Measurements from ENCODE around the gene CDK1.
A peak's percentile ranks its signal among the peaks of the same experiment; 100 is the strongest.
"Not testable (repeated sequence)": the region's sequence is repeated elsewhere in the genome, so short reads cannot be mapped to it uniquely, and the experiment has no call there.

The CDK1 gene

GRCh38 chr10:60818134-60818770 is 40.0 kb downstream of the CDK1 start:
- H3K4me1 Mint-ChIP-seq = peaks cover 8% of the 10 kb centered on the region
- H3K36me3 Mint-ChIP-seq = no peaks in the 10 kb centered on the region
- no peaks in the 10 kb centered on the region for H3K9me3 Mint-ChIP-seq
- ATAC-seq (no peak), DNase-seq (ENCODE audit: low spot score in 2 of 2) (no peak)
- H3K27ac Mint-ChIP-seq = no peak overlapping the region
- H3K4me3 Mint-ChIP-seq = no peak overlapping the region

- Mint-ChIP-seq H3K4me1 (peaks cover 8% of the 10 kb centered on the region), H3K9me3 (no peaks in the 10 kb centered on the region), H3K4me3 (no peak overlapping the region), H3K27ac (no peak overlapping the region), H3K36me3 (no peaks in the 10 kb centered on the region)
- DNase-seq (ENCODE audit: low spot score in 2 of 2) (no peak), ATAC-seq (no peak)
These were observed 41.0 kb downstream of the CDK1 start for GRCh38 chr10:60819271-60819670.

DNA sequence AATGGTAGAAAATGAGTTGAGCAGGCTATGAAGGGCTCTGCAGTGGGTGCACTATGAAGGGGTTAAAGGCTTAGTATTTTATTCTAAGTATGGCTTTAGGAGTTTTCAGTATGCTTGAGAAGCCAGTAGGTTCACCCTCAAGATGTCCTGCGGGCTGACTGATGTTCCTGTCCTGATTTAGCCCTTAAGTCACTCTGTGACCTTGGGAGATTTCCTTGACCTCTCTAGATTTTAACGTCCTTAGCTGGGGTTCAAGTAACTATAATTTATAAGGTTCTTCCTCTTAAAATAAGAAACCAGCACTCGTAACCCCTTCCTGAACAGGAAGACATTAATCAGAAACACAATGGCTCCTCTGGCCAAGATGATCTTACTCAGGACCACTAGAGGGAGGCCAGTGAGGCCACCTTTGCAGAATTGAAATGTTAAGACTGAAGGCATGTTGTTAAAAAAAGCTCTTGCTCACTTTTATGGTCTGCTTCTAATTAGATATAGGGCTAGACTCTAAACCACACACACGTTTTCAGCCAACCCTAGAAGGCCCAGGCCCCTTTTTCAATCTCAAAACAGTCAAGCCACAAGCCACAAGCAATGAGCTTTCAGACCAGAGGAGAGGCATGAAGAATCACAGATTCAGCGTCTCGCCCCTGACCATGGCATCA is 41.9 kb downstream of the CDK1 start:
- no peaks in the 10 kb centered on the region for H3K36me3 Mint-ChIP-seq
- no peaks in the 10 kb centered on the region for H3K9me3 Mint-ChIP-seq
- peak; percentile 61 for ATAC-seq
- H3K27ac Mint-ChIP-seq = no peak overlapping the region
- peaks cover 8% of the 10 kb centered on the region for H3K4me1 Mint-ChIP-seq
- no peak overlapping the region for H3K4me3 Mint-ChIP-seq
- no peak for DNase-seq (ENCODE audit: low spot score in 2 of 2)

DNA sequence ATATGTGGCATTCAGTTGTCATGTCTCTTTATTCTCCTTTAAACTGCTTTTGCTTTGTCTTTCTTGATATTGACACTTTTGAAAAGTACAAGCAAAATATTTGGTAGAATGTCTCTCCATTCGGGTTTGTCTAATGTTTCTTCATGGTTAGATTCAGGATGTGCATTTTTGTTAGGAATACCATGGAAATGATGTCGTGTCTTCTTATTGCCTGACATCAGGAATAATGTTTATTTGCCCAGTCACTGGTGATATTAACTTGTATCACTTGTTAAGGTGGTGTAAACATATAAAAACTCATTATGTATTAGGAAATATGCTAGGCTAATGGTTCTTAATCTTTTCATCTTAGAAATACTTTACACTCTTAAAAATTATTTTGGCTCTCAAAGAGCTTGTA is 43.4 kb downstream of the CDK1 start:
- DNase-seq (ENCODE audit: low spot score in 2 of 2) (no peak), ATAC-seq (no peak)
- H3K27ac Mint-ChIP-seq = no peak overlapping the region
- H3K4me1 Mint-ChIP-seq = peaks cover 8% of the 10 kb centered on the region
- no peaks in the 10 kb centered on the region for H3K36me3 Mint-ChIP-seq
- H3K9me3 Mint-ChIP-seq = no peaks in the 10 kb centered on the region
- no peak overlapping the region for H3K4me3 Mint-ChIP-seq

GRCh38 chr10:60822809-60823208 is 44.5 kb downstream of the CDK1 start:
- no peak for ATAC-seq
- no peaks in the 10 kb centered on the region for H3K9me3 Mint-ChIP-seq
- H3K4me1 Mint-ChIP-seq = peaks cover 10% of the 10 kb centered on the region
- H3K27ac Mint-ChIP-seq = no peak overlapping the region
- DNase-seq (ENCODE audit: low spot score in 2 of 2) = no peak
- H3K36me3 Mint-ChIP-seq = no peaks in the 10 kb centered on the region
- H3K4me3 Mint-ChIP-seq = no peak overlapping the region

DNA sequence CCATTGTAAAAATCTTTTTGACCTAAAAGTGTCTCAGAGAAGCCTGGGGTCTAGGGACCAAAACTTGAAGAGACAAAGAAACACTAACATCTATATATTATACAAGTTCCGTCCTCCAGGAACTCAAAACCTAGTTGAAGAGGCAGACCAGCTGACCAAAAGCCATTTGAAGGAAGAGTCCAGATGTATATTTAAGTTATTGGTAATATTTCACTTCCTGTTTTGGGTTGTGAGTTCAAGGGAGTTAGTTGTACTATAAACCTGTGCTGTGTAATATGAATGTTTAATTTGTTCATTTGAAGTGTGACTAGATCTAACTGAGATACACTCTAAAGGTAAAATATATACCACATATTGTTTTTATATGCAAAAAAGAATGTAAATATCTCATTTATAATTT is 45.0 kb downstream of the CDK1 start:
- no peak overlapping the region for H3K27ac Mint-ChIP-seq
- H3K4me1 Mint-ChIP-seq = peaks cover 13% of the 10 kb centered on the region
- no peak overlapping the region for H3K4me3 Mint-ChIP-seq
- no peaks in the 10 kb centered on the region for H3K9me3 Mint-ChIP-seq
- H3K36me3 Mint-ChIP-seq = no peaks in the 10 kb centered on the region
- ATAC-seq = no peak
- DNase-seq (ENCODE audit: low spot score in 2 of 2) = no peak

GRCh38 chr10:60825520-60825919 is 47.2 kb downstream of the CDK1 start:
- no peak for DNase-seq (ENCODE audit: low spot score in 2 of 2)
- peaks cover 6% of the 10 kb centered on the region for H3K4me1 Mint-ChIP-seq
- no peaks in the 10 kb centered on the region for H3K9me3 Mint-ChIP-seq
- H3K27ac Mint-ChIP-seq = no peak overlapping the region
- no peaks in the 10 kb centered on the region for H3K36me3 Mint-ChIP-seq
- no peak overlapping the region for H3K4me3 Mint-ChIP-seq
- ATAC-seq = no peak

DNA sequence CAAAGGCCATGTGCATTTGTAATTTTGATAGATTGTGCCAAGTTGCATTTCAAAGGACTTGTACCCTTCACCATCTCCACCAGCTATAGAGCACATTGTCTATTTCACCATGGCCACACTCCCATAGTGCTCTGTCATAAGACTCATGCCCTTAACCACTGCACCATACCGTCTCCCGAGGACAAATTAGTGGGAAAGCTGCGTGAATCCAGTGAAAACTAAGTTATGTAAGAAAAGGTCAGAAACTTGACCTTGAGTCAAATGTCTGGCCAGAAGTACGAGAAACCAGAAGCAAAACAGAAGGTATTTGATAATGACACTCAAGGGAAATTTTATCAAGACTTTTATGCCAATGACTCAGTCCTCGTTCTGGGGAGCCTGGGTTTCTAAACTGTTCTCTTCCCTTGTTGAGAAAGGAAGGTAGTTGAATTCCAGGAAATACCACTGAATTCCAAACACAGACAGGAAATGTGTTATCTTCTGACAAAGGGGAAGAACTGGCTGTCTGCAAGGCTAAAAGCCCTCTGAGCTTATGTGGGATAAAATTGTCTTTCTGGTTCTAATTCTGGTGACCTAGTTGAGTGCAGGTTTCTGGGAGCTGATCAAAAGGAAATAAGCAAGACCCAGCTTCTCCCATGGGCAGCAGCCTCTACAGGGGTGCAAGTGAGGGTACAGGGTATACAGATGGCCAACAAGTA is 49.7 kb downstream of the CDK1 start:
- DNase-seq (ENCODE audit: low spot score in 2 of 2) (no peak), ATAC-seq (no peak)
- H3K4me3 Mint-ChIP-seq = no peak overlapping the region
- no peaks in the 10 kb centered on the region for H3K9me3 Mint-ChIP-seq
- H3K4me1 Mint-ChIP-seq = peaks cover 6% of the 10 kb centered on the region
- no peak overlapping the region for H3K27ac Mint-ChIP-seq
- H3K36me3 Mint-ChIP-seq = no peaks in the 10 kb centered on the region

DNA sequence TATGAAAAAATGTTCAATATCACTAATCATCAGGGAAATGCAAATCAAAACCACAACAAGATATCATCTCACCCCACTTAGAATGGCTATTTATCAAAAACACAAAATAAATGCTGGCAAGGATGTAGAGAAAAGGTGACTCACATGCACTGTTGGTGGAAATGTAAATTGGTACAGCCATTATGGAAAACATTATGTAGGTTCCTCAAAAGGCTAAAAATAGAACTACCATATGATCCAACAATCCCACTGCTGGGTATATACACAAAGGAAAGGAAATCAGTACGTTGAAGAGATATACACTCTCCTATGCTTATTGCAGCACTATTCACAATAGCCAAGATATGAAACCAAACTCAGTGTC is 50.2 kb downstream of the CDK1 start:
- Mint-ChIP-seq H3K36me3 (no peaks in the 10 kb centered on the region), H3K27ac (no peak overlapping the region), H3K9me3 (no peaks in the 10 kb centered on the region), H3K4me3 (no peak overlapping the region), H3K4me1 (peaks cover 6% of the 10 kb centered on the region)
- no peak for DNase-seq (ENCODE audit: low spot score in 2 of 2)
- no peak for ATAC-seq

DNA sequence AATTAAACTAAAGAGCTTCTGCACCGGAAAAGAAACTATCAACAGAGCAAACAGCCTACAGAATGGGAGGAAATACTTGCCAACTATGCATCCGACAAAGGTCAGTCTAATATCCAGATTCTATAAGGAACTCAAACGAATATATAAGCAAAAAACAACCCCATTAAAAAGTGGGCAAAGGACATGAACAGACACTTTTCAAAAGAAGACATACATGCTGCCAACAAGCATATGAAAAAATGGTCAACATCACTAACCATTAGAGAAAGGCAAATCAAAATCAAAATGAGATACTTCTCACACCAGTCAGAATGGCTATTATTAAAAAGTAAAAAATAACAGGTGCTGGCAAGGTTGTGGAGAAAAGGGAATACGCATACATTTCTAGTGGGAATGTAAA is 53.9 kb downstream of the CDK1 start:
- DNase-seq (ENCODE audit: low spot score in 2 of 2); H3K4me3 Mint-ChIP-seq; H3K36me3 Mint-ChIP-seq; H3K9me3 Mint-ChIP-seq; H3K4me1 Mint-ChIP-seq; ATAC-seq; H3K27ac Mint-ChIP-seq: not testable (repeated sequence)

DNA sequence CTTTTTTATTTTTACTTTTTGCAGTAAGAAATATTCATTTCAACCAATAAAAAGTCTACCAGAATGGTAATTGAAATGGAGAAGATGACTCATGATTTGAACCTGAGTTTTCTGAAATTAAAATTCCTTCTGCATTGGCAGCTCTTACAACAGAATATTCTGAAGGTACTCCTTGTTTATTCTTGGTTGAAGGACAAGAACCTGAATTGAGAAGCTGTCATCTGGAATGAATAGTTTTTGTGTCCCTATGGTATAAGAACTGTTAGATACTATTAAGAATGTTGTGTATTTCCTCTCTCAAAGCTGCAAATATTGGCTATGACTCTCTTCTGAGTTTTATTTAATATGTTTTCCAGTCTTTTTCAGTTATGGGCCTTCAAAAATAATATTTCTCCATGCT is 56.1 kb downstream of the CDK1 start:
- no peak overlapping the region for H3K4me3 Mint-ChIP-seq
- H3K27ac Mint-ChIP-seq = no peak overlapping the region
- H3K9me3 Mint-ChIP-seq = no peaks in the 10 kb centered on the region
- H3K4me1 Mint-ChIP-seq = no peaks in the 10 kb centered on the region
- ATAC-seq = no peak
- H3K36me3 Mint-ChIP-seq = no peaks in the 10 kb centered on the region
- no peak for DNase-seq (ENCODE audit: low spot score in 2 of 2)

DNA sequence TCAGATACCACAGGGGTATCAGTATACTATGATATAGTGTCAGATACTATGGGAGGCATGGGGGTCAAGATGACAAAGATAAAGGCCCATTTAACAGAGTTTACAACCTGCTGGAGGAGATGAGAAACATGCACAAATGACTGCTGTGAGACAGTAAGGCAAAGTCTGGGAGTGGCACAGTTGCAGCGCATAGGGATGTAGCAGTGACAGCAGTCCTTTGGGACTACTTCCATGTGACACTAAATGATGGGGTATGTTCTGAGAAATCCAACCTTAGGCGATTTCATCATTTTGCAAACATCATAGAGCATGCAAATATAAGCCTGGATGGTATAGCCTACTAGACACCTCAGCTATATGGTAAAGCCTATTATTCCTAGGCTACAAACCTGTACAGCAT is 56.8 kb downstream of the CDK1 start:
- DNase-seq (ENCODE audit: low spot score in 2 of 2) = no peak
- Mint-ChIP-seq H3K4me1 (no peaks in the 10 kb centered on the region), H3K9me3 (no peaks in the 10 kb centered on the region), H3K27ac (no peak overlapping the region), H3K36me3 (no peaks in the 10 kb centered on the region), H3K4me3 (no peak overlapping the region)
- ATAC-seq = no peak

- not testable (repeated sequence) for H3K36me3 Mint-ChIP-seq; H3K4me3 Mint-ChIP-seq; H3K4me1 Mint-ChIP-seq; H3K9me3 Mint-ChIP-seq; DNase-seq (ENCODE audit: low spot score in 2 of 2); ATAC-seq; H3K27ac Mint-ChIP-seq
These were observed 62.9 kb downstream of the CDK1 start for GRCh38 chr10:60841227-60841626.

- Mint-ChIP-seq H3K4me1 (no peaks in the 10 kb centered on the region), H3K4me3 (no peak overlapping the region)
- ATAC-seq = no peak
These were observed 64.4 kb downstream of the CDK1 start for GRCh38 chr10:60842694-60843093.

More at GRCh38 chr10:60842694-60843093, 64.4 kb downstream of the CDK1 start:
- DNase-seq (ENCODE audit: low spot score in 2 of 2) = no peak
- H3K36me3 Mint-ChIP-seq = no peaks in the 10 kb centered on the region
- no peaks in the 10 kb centered on the region for H3K9me3 Mint-ChIP-seq
- H3K27ac Mint-ChIP-seq = no peak overlapping the region

Measured in stimulated activated effector memory CD8-positive, alpha-beta T cell treated with anti-CD3 and anti-CD28 coated beads, Interleukin-12 subunit alpha, Interleukin-12 subunit beta, amount 100 ng/mL, for 72 hours (primary cell).